ENCODE measurements around the gene RAB43. TPM values are rescaled to one million over a fixed set of nuclear protein-coding genes. Genes with fewer than 3 reads are reported as not detected.
"Not testable (repeated sequence)": the region's sequence is repeated elsewhere in the genome, so short reads cannot be mapped to it uniquely, and the experiment has no call there.

RAB43 gene
- total RNA-seq, 2 experiments from 2014 or later: 56.0 to 58.7 TPM

DNA sequence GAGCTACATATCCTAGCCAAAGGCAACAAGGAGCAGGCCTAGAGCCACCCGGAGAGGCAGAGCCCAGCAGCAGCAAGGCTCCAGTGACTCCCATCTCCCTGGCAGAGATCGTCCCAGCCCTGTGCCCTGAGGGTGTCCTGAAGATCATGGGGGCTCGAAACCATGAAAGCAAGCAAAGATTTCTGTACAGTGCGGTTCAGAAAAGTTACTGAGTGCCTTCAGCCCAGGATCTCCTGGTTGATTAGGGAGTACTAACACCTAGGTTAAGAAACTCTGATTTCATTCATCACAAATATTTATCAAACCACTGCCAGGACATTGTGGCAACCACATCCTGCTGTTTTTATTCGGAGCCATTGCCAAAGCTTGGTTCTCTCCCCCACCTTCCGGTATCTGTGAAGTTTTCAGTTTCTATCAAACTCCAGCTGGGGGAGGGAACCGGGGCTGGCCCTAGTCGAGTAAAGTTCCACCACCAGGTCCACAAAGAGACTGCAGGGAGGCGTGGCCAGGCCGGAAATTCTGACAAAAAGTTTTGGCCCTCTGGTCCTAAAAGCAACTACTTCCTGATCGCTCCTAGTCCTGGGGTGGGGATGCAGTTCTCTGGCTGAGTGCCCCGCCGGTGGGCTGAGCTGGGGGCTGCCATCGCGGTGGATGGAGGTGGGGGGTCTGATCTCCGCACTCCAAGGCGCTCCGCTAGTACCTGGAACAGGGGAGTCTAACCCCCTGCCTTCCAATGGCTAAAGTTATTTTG is 1.2 kb downstream of the RAB43 start:
- H3K27me3 Mint-ChIP-seq (ENCODE audit: low read depth): no peaks in the 10 kb centered on the region
- H3K36me3 Mint-ChIP-seq (ENCODE audit: low read depth): peaks cover 49% of the 10 kb centered on the region
- ChIA-PET CTCF (interaction anchor here (1.2 to 8.9 kb wide), 8 partner anchors 42 to 150 kb away, joined by 3 to 102 read pairs (median 20); no protein-coding TSS in a partner anchor), POLR2A (interaction anchor here (0.6 to 7.2 kb wide), 27 partner anchors 11 to 440 kb away, joined by 3 to 103 read pairs (median 6); partner anchors contain the start of genes CFAP92, CNBP, COPG1 and HMCES)
- DNase-seq (peak; percentile 98), ATAC-seq (peak; percentile 69)
- H3K4me1 Mint-ChIP-seq (ENCODE audit: low read depth): peaks cover 56% of the 10 kb centered on the region
- H3K4me3 Mint-ChIP-seq: peak overlapping the region; percentile 84
- H3K9me3 Mint-ChIP-seq (ENCODE audit: insufficient read depth): no peaks in the 10 kb centered on the region
- peak overlapping the region; percentile 91 for H3K27ac Mint-ChIP-seq

DNA sequence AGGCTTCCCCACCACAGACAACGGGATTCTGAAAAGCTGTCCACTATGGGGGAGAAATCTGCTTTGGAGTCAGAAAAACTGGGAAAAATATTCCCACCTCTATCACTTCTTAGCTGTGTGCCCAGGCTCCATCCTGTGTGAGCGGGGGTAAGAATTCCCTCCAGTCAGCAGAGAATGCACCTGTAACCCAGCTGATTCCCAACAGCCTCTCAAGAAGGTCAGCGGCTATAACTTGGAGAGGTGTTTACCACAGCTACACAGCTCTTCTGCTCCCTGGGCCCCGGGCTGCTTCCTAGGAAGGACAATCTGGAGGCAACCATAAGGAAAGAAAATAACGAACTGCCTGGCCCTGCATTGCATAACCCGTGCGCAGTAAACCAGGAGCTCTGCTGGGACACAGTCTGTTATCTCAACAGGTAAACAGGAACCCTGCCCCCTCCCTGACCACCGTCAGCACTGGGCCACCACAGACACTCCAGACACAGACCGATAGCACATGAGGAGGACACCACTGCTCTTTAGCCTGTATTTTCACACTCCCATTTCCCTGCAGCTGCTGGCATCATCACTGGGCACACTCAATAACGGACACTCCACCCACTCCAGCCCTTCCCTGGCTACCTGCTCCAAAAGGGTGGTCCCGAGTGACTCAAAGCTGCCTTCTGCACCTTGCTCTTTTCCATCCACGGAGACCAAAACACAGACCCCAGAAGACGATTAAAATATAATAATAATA is 2.1 kb downstream of the RAB43 start:
- peaks cover 55% of the 10 kb centered on the region for H3K36me3 Mint-ChIP-seq (ENCODE audit: low read depth)
- H3K27me3 Mint-ChIP-seq (ENCODE audit: low read depth): no peaks in the 10 kb centered on the region
- DNase-seq (peak; percentile 55), ATAC-seq (no peak)
- POLR2A ChIA-PET: interaction anchor here (0.9 to 7.2 kb wide), 25 partner anchors 10 to 197 kb away, joined by 3 to 103 read pairs (median 6); partner anchors contain the start of genes CNBP, COPG1 and HMCES
- peak overlapping the region; percentile 84 for H3K4me3 Mint-ChIP-seq
- CTCF ChIA-PET: interaction anchor here (1.0 to 8.9 kb wide), 12 partner anchors 11 to 160 kb away, joined by 3 to 102 read pairs (median 10); no protein-coding TSS in a partner anchor
- peak overlapping the region; percentile 91 for H3K27ac Mint-ChIP-seq
- H3K9me3 Mint-ChIP-seq (ENCODE audit: insufficient read depth): no peaks in the 10 kb centered on the region
- H3K4me1 Mint-ChIP-seq (ENCODE audit: low read depth): peaks cover 62% of the 10 kb centered on the region

GRCh38 chr3:129118745-129119144 is 2.9 kb downstream of the RAB43 start:
- DNase-seq (peak; percentile 72), ATAC-seq (peak; percentile 12)
- ChIA-PET CTCF (interaction anchor here (1.0 to 8.9 kb wide), 11 partner anchors 10 to 148 kb away, joined by 3 to 102 read pairs (median 13); no protein-coding TSS in a partner anchor), POLR2A (interaction anchor here (0.6 to 7.2 kb wide), 15 partner anchors 9 to 198 kb away, joined by 3 to 103 read pairs (median 13); partner anchors contain the start of gene CNBP)
- no peaks in the 10 kb centered on the region for H3K9me3 Mint-ChIP-seq (ENCODE audit: insufficient read depth)
- peak overlapping the region; percentile 91 for H3K27ac Mint-ChIP-seq
- H3K4me1 Mint-ChIP-seq (ENCODE audit: low read depth): peaks cover 69% of the 10 kb centered on the region
- peak overlapping the region; percentile 84 for H3K4me3 Mint-ChIP-seq
- peaks cover 63% of the 10 kb centered on the region for H3K36me3 Mint-ChIP-seq (ENCODE audit: low read depth)
- H3K27me3 Mint-ChIP-seq (ENCODE audit: low read depth): no peaks in the 10 kb centered on the region

DNA sequence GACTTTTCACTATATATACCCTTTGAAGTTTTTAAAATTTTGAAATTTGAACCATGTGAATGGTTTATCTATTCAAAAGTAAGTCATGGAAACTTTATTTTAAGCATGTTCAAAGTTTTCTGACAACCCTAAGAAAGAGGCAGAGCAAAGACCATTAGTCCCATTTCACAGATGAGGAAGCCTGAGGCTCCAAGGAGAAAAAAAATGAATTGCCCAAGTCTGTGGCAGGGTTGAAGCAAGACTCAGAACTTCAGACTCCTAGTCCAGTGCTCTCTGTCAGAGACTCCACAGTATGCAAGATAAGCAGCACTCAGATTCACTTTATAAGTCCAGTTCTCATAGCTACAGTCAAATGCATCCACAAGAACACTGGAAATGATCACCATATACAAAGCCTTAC is 4.5 kb downstream of the RAB43 start:
- Mint-ChIP-seq H3K36me3 (ENCODE audit: low read depth) (peaks cover 74% of the 10 kb centered on the region), H3K4me1 (ENCODE audit: low read depth) (peaks cover 69% of the 10 kb centered on the region), H3K27ac (peak overlapping the region; percentile 91), H3K4me3 (peak overlapping the region; percentile 84), H3K9me3 (ENCODE audit: insufficient read depth) (no peaks in the 10 kb centered on the region), H3K27me3 (ENCODE audit: low read depth) (no peaks in the 10 kb centered on the region)
- POLR2A ChIA-PET: interaction anchor here (0.6 to 7.2 kb wide), 9 partner anchors 8 to 199 kb away, joined by 3 to 103 read pairs (median 36); partner anchors contain the start of gene CNBP
- no peak for ATAC-seq
- DNase-seq: no peak
- CTCF ChIA-PET: interaction anchor here (0.9 to 8.9 kb wide), 3 partner anchors 64 to 147 kb away, joined by 3 to 102 read pairs (median 14); no protein-coding TSS in a partner anchor

DNA sequence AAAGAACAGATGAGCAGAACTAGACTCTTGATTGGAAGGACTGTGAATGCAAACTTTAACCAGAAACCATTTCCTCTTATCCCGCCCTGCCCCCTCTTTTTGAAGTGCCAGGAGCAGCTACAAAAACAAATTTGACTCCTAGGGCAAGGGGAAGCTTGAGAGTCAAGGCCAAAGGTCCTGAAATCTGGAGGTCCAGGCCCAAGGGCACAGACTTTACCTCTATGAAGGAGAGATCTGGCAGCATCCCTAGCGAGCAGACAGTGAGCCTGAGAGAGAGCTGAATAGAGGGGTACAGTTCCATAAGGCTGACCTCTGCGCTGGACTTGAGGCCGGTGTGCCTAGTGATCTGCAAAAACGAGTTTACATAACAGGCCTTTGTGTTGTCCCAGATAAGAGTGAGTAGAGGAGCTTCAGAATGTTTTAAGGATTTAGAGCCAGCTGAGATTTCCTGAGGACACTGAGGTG is 5.1 kb downstream of the RAB43 start:
- H3K4me1 Mint-ChIP-seq (ENCODE audit: low read depth): peaks cover 69% of the 10 kb centered on the region
- H3K36me3 Mint-ChIP-seq (ENCODE audit: low read depth): peaks cover 74% of the 10 kb centered on the region
- H3K27me3 Mint-ChIP-seq (ENCODE audit: low read depth): no peaks in the 10 kb centered on the region
- H3K27ac Mint-ChIP-seq: peak overlapping the region; percentile 91
- ChIA-PET POLR2A (interaction anchor here (0.6 to 7.2 kb wide), 9 partner anchors 8 to 200 kb away, joined by 3 to 59 read pairs (median 4); partner anchors contain the start of gene CNBP), CTCF (interaction anchor here (0.9 to 8.9 kb wide), 2 partner anchors 64 to 146 kb away, joined by 3 to 102 read pairs; no protein-coding TSS in a partner anchor)
- no peaks in the 10 kb centered on the region for H3K9me3 Mint-ChIP-seq (ENCODE audit: insufficient read depth)
- H3K4me3 Mint-ChIP-seq: peak overlapping the region; percentile 79
- DNase-seq (peak; percentile 64), ATAC-seq (no peak)

- no peaks in the 10 kb centered on the region for H3K27me3 Mint-ChIP-seq (ENCODE audit: low read depth)
- no peak for ATAC-seq
These were observed 7.1 kb downstream of the RAB43 start for GRCh38 chr3:129114455-129114854.

DNA sequence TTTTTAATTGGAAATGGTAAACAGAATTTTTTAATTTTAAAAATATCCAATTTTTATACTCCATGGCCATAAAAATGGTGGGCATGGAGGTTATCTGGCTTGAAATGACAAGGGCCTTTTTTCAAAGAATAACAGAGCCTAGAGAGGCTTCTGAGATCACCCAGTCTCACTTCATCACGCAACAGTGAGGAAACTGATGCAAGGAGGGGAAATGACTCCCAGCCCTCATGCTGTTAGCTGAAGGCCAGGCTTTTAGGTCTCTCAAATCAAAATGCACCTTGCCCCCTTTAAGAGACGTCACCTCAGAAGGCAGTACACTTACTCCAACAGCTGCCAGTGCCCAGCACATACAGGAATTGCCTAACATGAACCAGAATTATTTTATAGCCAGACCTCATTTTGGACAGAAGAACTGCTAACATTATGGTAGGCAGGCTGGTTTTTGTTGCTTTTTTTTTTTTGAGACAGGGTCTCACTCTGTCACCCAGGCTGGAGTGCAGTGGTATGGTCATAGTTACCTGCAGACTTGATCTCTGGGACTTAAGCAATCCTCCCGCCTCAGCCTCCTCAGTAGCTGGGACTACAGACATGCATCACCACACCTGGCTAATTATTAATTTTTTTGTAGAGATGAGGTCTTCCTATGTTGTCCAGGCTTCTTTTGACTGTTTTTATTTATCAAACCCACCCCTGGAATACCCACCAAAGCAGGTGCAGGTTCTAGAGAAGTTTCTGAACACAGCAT is 9.1 kb downstream of the RAB43 start:
- H3K36me3 Mint-ChIP-seq (ENCODE audit: low read depth): peaks cover 73% of the 10 kb centered on the region
- ATAC-seq (peak; percentile 80), DNase-seq (peak; percentile 80)
- no peaks in the 10 kb centered on the region for H3K9me3 Mint-ChIP-seq (ENCODE audit: insufficient read depth)
- H3K4me1 Mint-ChIP-seq (ENCODE audit: low read depth): peaks cover 81% of the 10 kb centered on the region
- peak overlapping the region; percentile 63 for H3K4me3 Mint-ChIP-seq
- peak overlapping the region; percentile 95 for H3K27ac Mint-ChIP-seq
- POLR2A ChIA-PET: interaction anchor here (0.6 to 8.2 kb wide), 5 partner anchors 8 to 44 kb away, joined by 3 to 103 read pairs (median 3); partner anchors contain the start of gene RAB43
- no peaks in the 10 kb centered on the region for H3K27me3 Mint-ChIP-seq (ENCODE audit: low read depth)
- CTCF ChIA-PET: interaction anchor here (1.2 to 1.4 kb wide), 3 partner anchors 9 to 86 kb away, joined by 3 to 7 read pairs (median 4); partner anchors contain the start of gene RAB43

More at GRCh38 chr3:129114455-129114854, 7.1 kb downstream of the RAB43 start:
- no peak for DNase-seq
- Mint-ChIP-seq H3K36me3 (ENCODE audit: low read depth) (peaks cover 77% of the 10 kb centered on the region), H3K4me3 (peak overlapping the region; percentile 31), H3K27ac (peak overlapping the region; percentile 91), H3K9me3 (ENCODE audit: insufficient read depth) (no peaks in the 10 kb centered on the region), H3K4me1 (ENCODE audit: low read depth) (peaks cover 84% of the 10 kb centered on the region)
- ChIA-PET POLR2A (no interaction called here), CTCF (no interaction called here)

GRCh38 chr3:129111076-129111780 is 10.4 kb downstream of the RAB43 start:
- ATAC-seq; DNase-seq; H3K4me3 Mint-ChIP-seq; H3K27me3 Mint-ChIP-seq (ENCODE audit: low read depth); H3K9me3 Mint-ChIP-seq (ENCODE audit: insufficient read depth): not testable (repeated sequence)
- CTCF ChIA-PET: interaction anchor here (0.5 to 1.2 kb wide), 2 partner anchors 85 to 141 kb away, joined by 3 to 4 read pairs; no protein-coding TSS in a partner anchor
- H3K27ac Mint-ChIP-seq: peak overlapping the region; percentile 83
- peaks cover 70% of the 10 kb centered on the region for H3K36me3 Mint-ChIP-seq (ENCODE audit: low read depth)
- H3K4me1 Mint-ChIP-seq (ENCODE audit: low read depth): peaks cover 82% of the 10 kb centered on the region
- POLR2A ChIA-PET: interaction anchor here (1.1 to 8.2 kb wide), 2 partner anchors 9 to 10 kb away, joined by 5 to 103 read pairs; partner anchors contain the start of gene RAB43

- H3K36me3 Mint-ChIP-seq (ENCODE audit: low read depth): peaks cover 53% of the 10 kb centered on the region
- H3K27me3 Mint-ChIP-seq (ENCODE audit: low read depth): no peaks in the 10 kb centered on the region
- ATAC-seq (no peak), DNase-seq (no peak)
- no peaks in the 10 kb centered on the region for H3K9me3 Mint-ChIP-seq (ENCODE audit: insufficient read depth)
- H3K4me1 Mint-ChIP-seq (ENCODE audit: low read depth): peaks cover 71% of the 10 kb centered on the region
- CTCF ChIA-PET: interaction anchor here (0.5 to 2.2 kb wide), 3 partner anchors 11 to 54 kb away, joined by 3 to 6 read pairs (median 4); no protein-coding TSS in a partner anchor
- peak overlapping the region; percentile 67 for H3K27ac Mint-ChIP-seq
- POLR2A ChIA-PET: interaction anchor here (0.7 to 8.2 kb wide), 5 partner anchors 9 to 140 kb away, joined by 3 to 103 read pairs (median 4); partner anchors contain the start of gene RAB43
- no peak overlapping the region for H3K4me3 Mint-ChIP-seq
These were observed 13.8 kb downstream of the RAB43 start for GRCh38 chr3:129107793-129108192.
